HL-60 (cell line): ENCODE data around the gene PRKCE.

ENCODE experiments used
- DNase-seq, 2 experiments: peaks; one replicate each; pipeline ENCODE4 v3.0.0-alpha.2; 2010 to 2020; ENCODE audit warnings: low read depth in 1 of 2, low spot score in 1 of 2
- H3K27ac ChIP-seq: fragments of 250-450 bp; sonication (Bioruptor Pico); replicated peaks from 2 replicates; pipeline ENCODE4 v1.5.1; 2020; ENCODE audit warnings: mild to moderate bottlenecking, moderate library complexity
- H3K27me3 ChIP-seq: fragments of 250-450 bp; sonication (Bioruptor Pico); 2 replicates; pipeline ENCODE4 v1.5.1; 2021; ENCODE audit warnings: mild to moderate bottlenecking, moderate library complexity; ENCODE audit not compliant: insufficient read depth, poor library complexity, severe bottlenecking
- H3K4me3 ChIP-seq: replicated peaks from 2 replicates; pipeline ENCODE4 v1.5.1; 2011; ENCODE audit warnings: mild to moderate bottlenecking, control low read depth, low read length; ENCODE audit not compliant: insufficient read depth
- GABPA ChIP-seq: IDR thresholded peaks from 2 replicates; pipeline ENCODE4 v1.6.1; 2012; ENCODE audit warnings: low read depth
- POLR2AphosphoS5 ChIP-seq: IDR thresholded peaks from 2 replicates; pipeline ENCODE4 v1.6.1; 2012; ENCODE audit warnings: low read depth
- REST ChIP-seq: IDR thresholded peaks from 2 replicates; pipeline ENCODE4 v1.6.1; 2012; ENCODE audit warnings: low read depth; ENCODE audit not compliant: insufficient replicate concordance
- SPI1 ChIP-seq: IDR thresholded peaks from 2 replicates; pipeline ENCODE4 v1.6.1; 2012; ENCODE audit warnings: low read depth, mild to moderate bottlenecking, borderline replicate concordance
- TF ChIP-seq, protein P1 (sequence below): IDR thresholded peaks from one replicate; pipeline ENCODE4 v1.5.1; 2011; ENCODE audit warnings: low read length, control low read depth, inconsistent platforms; ENCODE audit not compliant: insufficient read depth

The PRKCE gene

DNA sequence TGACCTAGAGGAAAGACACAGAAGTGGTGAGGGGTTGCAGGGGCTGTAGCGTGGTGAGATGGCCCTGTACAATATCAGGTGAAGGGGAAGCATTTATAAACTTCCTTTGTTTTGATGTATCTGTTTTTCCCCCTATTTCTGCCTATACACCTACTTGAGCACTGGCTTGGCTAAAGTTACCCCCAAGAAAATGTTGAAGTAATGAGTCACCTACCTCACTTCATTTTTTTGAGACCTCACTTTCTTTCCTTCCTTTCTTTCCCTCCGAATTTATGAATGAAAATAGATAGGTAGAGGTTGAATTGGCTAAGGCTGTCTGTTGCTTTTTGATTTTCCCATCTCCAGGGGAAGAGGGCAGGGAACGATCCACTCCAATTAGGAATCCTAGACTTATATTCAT, 414.6 kb downstream of the PRKCE start:
- no peak overlapping the region for H3K4me3 ChIP-seq
- H3K27me3 ChIP-seq = no peaks in the 10 kb centered on the region
- DNase-seq = no peak
- TF ChIP-seq, protein P1, sequence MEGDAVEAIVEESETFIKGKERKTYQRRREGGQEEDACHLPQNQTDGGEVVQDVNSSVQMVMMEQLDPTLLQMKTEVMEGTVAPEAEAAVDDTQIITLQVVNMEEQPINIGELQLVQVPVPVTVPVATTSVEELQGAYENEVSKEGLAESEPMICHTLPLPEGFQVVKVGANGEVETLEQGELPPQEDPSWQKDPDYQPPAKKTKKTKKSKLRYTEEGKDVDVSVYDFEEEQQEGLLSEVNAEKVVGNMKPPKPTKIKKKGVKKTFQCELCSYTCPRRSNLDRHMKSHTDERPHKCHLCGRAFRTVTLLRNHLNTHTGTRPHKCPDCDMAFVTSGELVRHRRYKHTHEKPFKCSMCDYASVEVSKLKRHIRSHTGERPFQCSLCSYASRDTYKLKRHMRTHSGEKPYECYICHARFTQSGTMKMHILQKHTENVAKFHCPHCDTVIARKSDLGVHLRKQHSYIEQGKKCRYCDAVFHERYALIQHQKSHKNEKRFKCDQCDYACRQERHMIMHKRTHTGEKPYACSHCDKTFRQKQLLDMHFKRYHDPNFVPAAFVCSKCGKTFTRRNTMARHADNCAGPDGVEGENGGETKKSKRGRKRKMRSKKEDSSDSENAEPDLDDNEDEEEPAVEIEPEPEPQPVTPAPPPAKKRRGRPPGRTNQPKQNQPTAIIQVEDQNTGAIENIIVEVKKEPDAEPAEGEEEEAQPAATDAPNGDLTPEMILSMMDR = no peak
- TF ChIP-seq SPI1 = no peak
- no peak for TF ChIP-seq GABPA
- TF ChIP-seq POLR2AphosphoS5 = no peak
- no peak for TF ChIP-seq REST
- H3K27ac ChIP-seq = no peak overlapping the region

DNA sequence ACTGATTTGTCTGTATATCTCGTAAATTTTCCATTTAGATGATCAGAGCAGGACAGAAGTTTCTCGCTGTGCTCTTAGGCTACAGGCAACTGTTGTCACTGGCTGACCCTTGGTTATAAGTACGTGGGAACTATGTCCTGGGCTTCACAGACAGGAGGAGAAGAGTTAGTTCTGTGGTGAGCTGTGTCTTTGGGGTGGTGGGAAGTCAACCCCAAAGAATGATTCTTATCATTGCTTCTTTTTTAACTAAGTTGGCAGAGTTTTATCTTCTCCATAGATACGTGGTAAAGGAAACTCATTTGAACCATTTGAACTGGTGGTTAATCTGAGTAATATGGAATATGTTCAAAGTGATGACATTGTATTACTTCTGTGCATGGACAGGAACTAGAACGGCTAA, 415.1 kb downstream of the PRKCE start:
- H3K4me3 ChIP-seq = no peak overlapping the region
- no peaks in the 10 kb centered on the region for H3K27me3 ChIP-seq
- TF ChIP-seq REST (no peak), POLR2AphosphoS5 (no peak), SPI1 (no peak), GABPA (no peak)
- TF ChIP-seq, protein P1 = no peak
- H3K27ac ChIP-seq = no peak overlapping the region
- DNase-seq = no peak

- DNase-seq = no peak
- no peaks in the 10 kb centered on the region for H3K27me3 ChIP-seq
- H3K27ac ChIP-seq = no peak overlapping the region
- H3K4me3 ChIP-seq = no peak overlapping the region
- TF ChIP-seq GABPA (no peak), POLR2AphosphoS5 (no peak), REST (no peak), SPI1 (no peak)
- TF ChIP-seq, protein P1 = no peak
Measured at GRCh38 chr2:46067062-46067461, 415.6 kb downstream of the PRKCE start.
